ENCODE data around the gene RGS6.

RGS6 gene

GRCh38 chr14:72341686-72342085 lies 409.5 kb downstream of the RGS6 start:
- H3K4me1 ChIP-seq: no peaks in the 10 kb centered on the region
- H3K27me3 ChIP-seq: no peaks in the 10 kb centered on the region
- H3K4me3 ChIP-seq: no peak overlapping the region
- no peaks in the 10 kb centered on the region for H3K36me3 ChIP-seq
- no peak overlapping the region for H3K4me2 ChIP-seq
- H3K9me3 ChIP-seq: peaks cover 13% of the 10 kb centered on the region
- no peak overlapping the region for H3K9ac ChIP-seq
- H3K27ac ChIP-seq: no peak overlapping the region
- no peak for TF ChIP-seq Cebpa-rat (IDR thresholded peaks at IDR 0.05)
- no peaks in the 10 kb centered on the region for H4K20me1 ChIP-seq

DNA sequence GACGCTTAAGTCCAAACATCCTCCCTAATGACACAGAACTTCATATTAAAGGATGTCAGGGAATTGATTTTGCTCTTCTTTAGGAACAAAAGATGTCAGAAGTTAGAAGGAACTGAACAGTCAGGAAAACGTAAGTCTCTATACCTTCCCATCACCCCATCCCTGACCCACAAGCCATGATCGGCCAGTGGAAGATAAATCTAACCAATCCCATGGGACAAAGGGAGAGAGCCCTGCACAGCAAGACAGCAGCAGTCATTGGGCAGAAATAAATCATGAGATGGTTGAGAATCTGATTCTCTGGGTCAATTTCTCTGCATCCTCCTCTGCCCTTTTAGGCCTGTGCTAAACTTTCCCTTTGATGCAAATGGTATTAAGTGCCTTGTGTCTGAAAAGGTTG lies 414.9 kb downstream of the RGS6 start:
- Histone ChIP-seq H3K27me3 (no peaks in the 10 kb centered on the region), H3K4me2 (no peak overlapping the region), H3K4me3 (no peak overlapping the region), H3K36me3 (no peaks in the 10 kb centered on the region), H3K4me1 (no peaks in the 10 kb centered on the region), H3K27ac (no peak overlapping the region), H3K9ac (no peak overlapping the region), H4K20me1 (no peaks in the 10 kb centered on the region), H3K9me3 (0 out of 2 replicates have a peak, but pooled peaks cover 4% of the 10 kb centered on the region)
- no peak for TF ChIP-seq Cebpa-rat (IDR thresholded peaks at IDR 0.05)

GRCh38 chr14:72350215-72350614 lies 418.0 kb downstream of the RGS6 start:
- H3K4me1 ChIP-seq: no peaks in the 10 kb centered on the region
- no peak overlapping the region for H3K4me3 ChIP-seq
- H3K27me3 ChIP-seq: no peaks in the 10 kb centered on the region
- H3K4me2 ChIP-seq: no peak overlapping the region
- H3K36me3 ChIP-seq: no peaks in the 10 kb centered on the region
- no peak overlapping the region for H3K9ac ChIP-seq
- no peaks in the 10 kb centered on the region for H3K9me3 ChIP-seq
- no peaks in the 10 kb centered on the region for H4K20me1 ChIP-seq
- no peak overlapping the region for H3K27ac ChIP-seq
- TF ChIP-seq Cebpa-rat (IDR thresholded peaks at IDR 0.05): no peak

GRCh38 chr14:72352012-72352411 lies 419.8 kb downstream of the RGS6 start:
- no peak for TF ChIP-seq Cebpa-rat (IDR thresholded peaks at IDR 0.05)
- Histone ChIP-seq H3K4me1 (no peaks in the 10 kb centered on the region), H3K36me3 (no peaks in the 10 kb centered on the region), H3K4me3 (no peak overlapping the region), H3K9ac (no peak overlapping the region), H3K27ac (no peak overlapping the region), H3K4me2 (no peak overlapping the region), H3K27me3 (no peaks in the 10 kb centered on the region), H4K20me1 (no peaks in the 10 kb centered on the region), H3K9me3 (peaks cover 6% of the 10 kb centered on the region)

- Histone ChIP-seq H3K36me3 (no peaks in the 10 kb centered on the region), H3K27ac (no peak overlapping the region), H4K20me1 (no peaks in the 10 kb centered on the region), H3K27me3 (no peaks in the 10 kb centered on the region), H3K4me3 (no peak overlapping the region), H3K9me3 (no peaks in the 10 kb centered on the region), H3K9ac (no peak overlapping the region), H3K4me1 (no peaks in the 10 kb centered on the region), H3K4me2 (no peak overlapping the region)
- TF ChIP-seq Cebpa-rat (IDR thresholded peaks at IDR 0.05): no peak
These were observed 434.4 kb downstream of the RGS6 start for GRCh38 chr14:72366619-72367018.

- Histone ChIP-seq H3K4me2 (no peak overlapping the region), H4K20me1 (no peaks in the 10 kb centered on the region), H3K9me3 (no peaks in the 10 kb centered on the region), H3K9ac (no peak overlapping the region), H3K27ac (no peak overlapping the region), H3K4me1 (0 out of 2 replicates have a peak, but pooled peaks cover 3% of the 10 kb centered on the region), H3K36me3 (no peaks in the 10 kb centered on the region), H3K27me3 (no peaks in the 10 kb centered on the region), H3K4me3 (no peak overlapping the region)
- TF ChIP-seq Cebpa-rat (IDR thresholded peaks at IDR 0.05): no peak
These were observed 436.9 kb downstream of the RGS6 start for GRCh38 chr14:72369106-72369505.

- H3K27me3 ChIP-seq: no peaks in the 10 kb centered on the region
- no peaks in the 10 kb centered on the region for H4K20me1 ChIP-seq
- TF ChIP-seq Cebpa-rat (IDR thresholded peaks at IDR 0.05): no peak
- peaks cover 20% of the 10 kb centered on the region for H3K9me3 ChIP-seq
- no peaks in the 10 kb centered on the region for H3K36me3 ChIP-seq
- H3K9ac ChIP-seq: no peak overlapping the region
- H3K4me2 ChIP-seq: no peak overlapping the region
- H3K4me3 ChIP-seq: no peak overlapping the region
- 0 out of 2 replicates have a peak, but pooled peaks cover 3% of the 10 kb centered on the region for H3K4me1 ChIP-seq
- no peak overlapping the region for H3K27ac ChIP-seq
These were observed 444.8 kb downstream of the RGS6 start for GRCh38 chr14:72377016-72377415.

GRCh38 chr14:72380456-72380855 lies 448.2 kb downstream of the RGS6 start:
- Histone ChIP-seq H3K4me3 (no peak overlapping the region), H3K27ac (no peak overlapping the region), H3K4me1 (no peaks in the 10 kb centered on the region), H4K20me1 (no peaks in the 10 kb centered on the region), H3K4me2 (no peak overlapping the region), H3K36me3 (no peaks in the 10 kb centered on the region), H3K9me3 (peaks cover 11% of the 10 kb centered on the region), H3K27me3 (no peaks in the 10 kb centered on the region), H3K9ac (no peak overlapping the region)
- TF ChIP-seq Cebpa-rat (IDR thresholded peaks at IDR 0.05): no peak

DNA sequence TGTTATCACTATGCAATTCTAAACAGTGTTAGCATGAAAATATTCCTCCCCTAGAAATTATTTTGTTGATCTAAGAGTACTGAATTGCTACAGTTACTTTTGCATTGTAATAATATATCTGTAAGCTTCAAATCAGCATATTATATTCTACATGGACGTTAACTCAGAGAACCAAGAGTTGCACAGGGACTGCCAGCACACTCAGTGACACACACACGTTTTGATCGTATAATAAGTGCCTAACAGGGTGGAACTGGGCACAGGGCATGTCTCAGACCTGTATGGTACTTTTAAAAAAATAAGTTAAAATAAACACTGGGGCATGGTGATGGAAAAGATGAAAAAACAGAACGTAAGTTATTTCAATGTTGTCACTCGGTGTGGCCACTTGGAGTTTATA lies 451.6 kb downstream of the RGS6 start:
- no peak overlapping the region for H3K27ac ChIP-seq
- H3K4me3 ChIP-seq: no peak overlapping the region
- no peak overlapping the region for H3K9ac ChIP-seq
- H3K4me1 ChIP-seq: no peaks in the 10 kb centered on the region
- no peaks in the 10 kb centered on the region for H3K9me3 ChIP-seq
- no peaks in the 10 kb centered on the region for H3K36me3 ChIP-seq
- no peak for TF ChIP-seq Cebpa-rat (IDR thresholded peaks at IDR 0.05)
- H4K20me1 ChIP-seq: no peaks in the 10 kb centered on the region
- H3K27me3 ChIP-seq: no peaks in the 10 kb centered on the region
- H3K4me2 ChIP-seq: no peak overlapping the region

- no peaks in the 10 kb centered on the region for H4K20me1 ChIP-seq
- no peaks in the 10 kb centered on the region for H3K27me3 ChIP-seq
- H3K36me3 ChIP-seq: no peaks in the 10 kb centered on the region
These were observed 455.5 kb downstream of the RGS6 start for GRCh38 chr14:72387726-72388125.

DNA sequence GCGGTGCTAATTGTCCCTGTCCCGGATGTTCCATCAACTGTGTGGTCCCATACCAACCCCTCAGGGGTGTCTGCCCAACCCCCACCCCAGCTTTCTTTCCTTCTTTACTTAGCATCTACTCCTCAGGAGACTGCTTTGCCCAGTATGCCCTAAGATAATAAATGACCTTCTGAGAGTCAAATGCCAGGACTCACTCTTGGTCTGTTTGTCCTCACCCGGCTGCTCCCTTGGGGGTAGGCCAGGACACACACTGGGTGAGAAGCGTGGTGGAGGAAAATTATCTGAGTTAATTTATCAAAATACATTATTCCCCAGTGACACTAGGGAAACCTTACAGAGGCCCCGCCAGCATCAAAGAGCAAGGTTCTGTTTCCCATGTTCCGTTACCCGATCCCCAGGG lies 457.0 kb downstream of the RGS6 start:
- Histone ChIP-seq H3K4me1 (peaks cover 7% of the 10 kb centered on the region), H3K27me3 (no peaks in the 10 kb centered on the region), H3K36me3 (no peaks in the 10 kb centered on the region), H3K27ac (no peak overlapping the region), H3K9me3 (peaks cover 25% of the 10 kb centered on the region), H3K9ac (no peak overlapping the region), H4K20me1 (no peaks in the 10 kb centered on the region), H3K4me3 (no peak overlapping the region), H3K4me2 (peak overlapping the region; percentile 38)
- TF ChIP-seq Cebpa-rat (IDR thresholded peaks at IDR 0.05): no peak

More at GRCh38 chr14:72387726-72388125, 455.5 kb downstream of the RGS6 start:
- no peak overlapping the region for H3K4me2 ChIP-seq
- H3K9me3 ChIP-seq: peaks cover 11% of the 10 kb centered on the region; the same call in 1 of the 2 replicates
- no peak for TF ChIP-seq Cebpa-rat (IDR thresholded peaks at IDR 0.05)
- H3K27ac ChIP-seq: no peak overlapping the region
- no peak overlapping the region for H3K4me3 ChIP-seq
- H3K4me1 ChIP-seq: peaks cover 7% of the 10 kb centered on the region
- H3K9ac ChIP-seq: no peak overlapping the region
